ENCODE measurements around the gene MMP2.

The MMP2 gene
- total RNA-seq: 0 to 0.36 (median 0) reads per million in 9 experiments

- H3K9me3 Mint-ChIP-seq: no peaks in the 10 kb centered on the region
- DNase-seq: no peak
- H3K4me3 Mint-ChIP-seq: no peak within 1 kb of the TSS
- H3K27ac Mint-ChIP-seq: no peak within 1 kb of the TSS
- no peaks in the 10 kb centered on the region for H3K4me1 Mint-ChIP-seq (ENCODE audit: low read depth in 2 of 2)
- ATAC-seq (replicated peaks): no peak
- peaks cover 43 to 68% of the 10 kb centered on the region in 2 donors for H3K27me3 Mint-ChIP-seq
- H3K36me3 Mint-ChIP-seq (ENCODE audit: insufficient read depth): no peaks in the 10 kb centered on the region
These were observed at the start of gene MMP2 for GRCh38 chr16:55478827-55479429. MMP2 (plus strand) TSS chr16:55479198; CDS start chr16:55479480, 282 bp downstream.

DNA sequence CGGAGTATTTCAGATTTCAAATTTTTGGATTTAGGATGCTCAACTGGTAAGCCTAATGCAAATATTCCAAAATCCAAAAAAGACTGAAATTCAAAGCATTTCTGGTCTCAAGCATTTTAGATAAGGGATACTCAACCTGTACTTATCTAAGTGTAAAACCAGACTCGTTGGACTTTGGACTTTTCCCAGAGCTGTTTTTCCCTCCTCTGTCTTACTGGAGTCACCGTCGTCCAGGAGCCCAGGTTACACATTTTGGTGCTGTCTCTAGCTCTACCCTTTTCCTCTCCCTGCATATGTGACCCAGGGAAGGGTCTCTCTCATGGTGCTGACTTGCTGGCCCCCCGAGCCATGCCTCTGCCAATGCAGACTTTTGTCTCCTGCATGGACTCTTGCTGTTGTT is 46.0 kb upstream of the MMP2 start:
- no peaks in the 10 kb centered on the region for H3K4me1 Mint-ChIP-seq (ENCODE audit: low read depth in 2 of 2)
- H3K27ac Mint-ChIP-seq: no peak overlapping the region
- H3K4me3 Mint-ChIP-seq: no peak overlapping the region
- DNase-seq (no peak), ATAC-seq (replicated peaks) (no peak)
- H3K36me3 Mint-ChIP-seq (ENCODE audit: insufficient read depth): no peaks in the 10 kb centered on the region
- H3K27me3 Mint-ChIP-seq: peaks cover 29 to 44% of the 10 kb centered on the region in 2 donors
- no peaks in the 10 kb centered on the region for H3K9me3 Mint-ChIP-seq

GRCh38 chr16:55433535-55433934 is 45.5 kb upstream of the MMP2 start:
- ATAC-seq (replicated peaks): no peak
- H3K27me3 Mint-ChIP-seq: peaks cover 29 to 44% of the 10 kb centered on the region in 2 donors
- no peak overlapping the region for H3K27ac Mint-ChIP-seq

DNA sequence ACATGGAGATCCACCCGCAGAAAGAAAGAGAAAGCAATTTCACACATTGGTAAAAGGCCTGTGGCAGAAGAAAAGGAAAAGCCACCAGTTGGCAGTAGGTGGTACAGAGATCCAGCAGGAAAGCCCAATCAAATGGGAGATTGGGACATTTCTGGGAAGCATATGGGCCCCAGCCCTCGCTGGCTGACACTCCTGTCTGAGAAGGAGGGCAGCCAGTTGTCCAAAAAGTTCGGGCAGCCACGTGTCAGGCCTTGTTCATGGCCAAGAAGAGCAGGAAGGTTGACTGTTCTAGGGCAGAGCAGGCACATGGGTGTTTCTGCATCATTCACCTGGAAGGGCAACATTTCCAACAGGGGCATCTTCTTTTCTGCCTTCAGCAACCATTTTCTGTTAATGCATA is 45.0 kb upstream of the MMP2 start:
- no peak overlapping the region for H3K4me3 Mint-ChIP-seq
- peaks cover 29 to 44% of the 10 kb centered on the region in 2 donors for H3K27me3 Mint-ChIP-seq
- ATAC-seq (replicated peaks): no peak
- H3K9me3 Mint-ChIP-seq: no peaks in the 10 kb centered on the region
- H3K27ac Mint-ChIP-seq: no peak overlapping the region
- no peaks in the 10 kb centered on the region for H3K4me1 Mint-ChIP-seq (ENCODE audit: low read depth in 2 of 2)
- DNase-seq: no peak
- no peaks in the 10 kb centered on the region for H3K36me3 Mint-ChIP-seq (ENCODE audit: insufficient read depth)

More at GRCh38 chr16:55433535-55433934, 45.5 kb upstream of the MMP2 start:
- Mint-ChIP-seq H3K36me3 (ENCODE audit: insufficient read depth) (no peaks in the 10 kb centered on the region), H3K4me3 (no peak overlapping the region), H3K9me3 (no peaks in the 10 kb centered on the region), H3K4me1 (ENCODE audit: low read depth in 2 of 2) (no peaks in the 10 kb centered on the region)
- DNase-seq: no peak

DNA sequence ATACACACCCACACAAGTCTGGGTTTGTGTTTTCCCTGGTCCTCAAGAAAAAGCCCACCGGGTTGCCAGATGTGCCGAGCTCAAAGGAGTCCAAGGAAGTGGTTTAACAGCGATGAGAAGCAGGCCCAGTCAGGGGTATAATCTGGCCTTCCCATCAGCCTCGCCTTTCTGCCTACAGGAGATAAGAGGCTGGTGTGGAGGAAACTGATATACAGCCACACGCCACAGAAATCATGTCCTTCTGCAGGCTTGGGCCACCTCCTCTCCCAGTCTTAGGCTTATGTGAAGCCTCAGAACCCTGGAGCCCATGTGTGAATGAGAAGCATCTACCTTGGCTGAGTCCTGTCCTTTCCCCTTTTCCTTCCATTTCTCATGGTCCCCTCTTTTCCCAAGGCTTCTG is 43.6 kb upstream of the MMP2 start:
- H3K36me3 Mint-ChIP-seq (ENCODE audit: insufficient read depth): no peaks in the 10 kb centered on the region
- no peaks in the 10 kb centered on the region for H3K9me3 Mint-ChIP-seq
- no peak overlapping the region for H3K27ac Mint-ChIP-seq
- H3K4me3 Mint-ChIP-seq: no peak overlapping the region
- no peaks in the 10 kb centered on the region for H3K4me1 Mint-ChIP-seq (ENCODE audit: low read depth in 2 of 2)
- no peak for ATAC-seq (replicated peaks)
- DNase-seq: no peak
- peaks cover 33 to 44% of the 10 kb centered on the region in 2 donors for H3K27me3 Mint-ChIP-seq

DNA sequence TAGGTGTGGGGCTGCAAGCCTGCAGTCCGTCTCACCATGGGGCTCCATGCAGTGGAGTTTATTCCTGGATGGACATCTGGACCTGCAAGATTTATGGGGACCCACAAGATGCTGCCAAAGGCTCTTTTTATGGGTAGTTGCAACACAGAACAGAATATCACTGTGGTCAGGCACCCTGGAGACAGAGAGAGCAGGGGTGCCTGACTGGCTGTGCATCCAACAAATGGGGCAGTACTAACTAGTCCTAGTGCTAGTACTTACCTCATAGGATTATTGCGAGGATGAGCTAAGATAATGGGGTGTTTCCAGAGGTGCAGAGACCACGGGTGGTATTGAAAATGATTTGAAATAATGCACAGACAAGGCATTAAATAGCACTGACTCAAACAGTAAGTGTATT is 42.4 kb upstream of the MMP2 start:
- Mint-ChIP-seq H3K36me3 (ENCODE audit: insufficient read depth) (no peaks in the 10 kb centered on the region), H3K27me3 (peaks cover 33 to 44% of the 10 kb centered on the region in 2 donors), H3K9me3 (no peaks in the 10 kb centered on the region), H3K27ac (no peak overlapping the region), H3K4me1 (ENCODE audit: low read depth in 2 of 2) (no peaks in the 10 kb centered on the region), H3K4me3 (no peak overlapping the region)
- DNase-seq: no peak
- ATAC-seq (replicated peaks): no peak

DNA sequence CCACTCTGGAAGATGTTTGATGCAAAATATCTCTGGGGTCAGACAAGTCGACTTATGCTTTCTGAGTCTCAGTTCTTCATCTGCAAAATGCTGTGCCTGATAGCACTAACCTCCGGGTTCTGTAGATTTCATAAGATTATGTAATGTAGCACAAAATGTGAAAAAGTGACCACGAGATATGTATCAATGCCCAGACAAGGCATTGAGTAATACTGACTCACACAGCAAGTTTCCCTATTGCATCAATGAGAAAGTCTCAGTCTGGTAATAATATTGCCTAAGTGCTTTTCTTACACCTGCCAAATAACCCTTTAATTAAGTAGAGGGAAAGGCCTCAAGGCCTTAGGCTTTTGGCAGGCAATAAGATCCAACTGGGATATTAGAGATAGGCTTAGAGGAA is 41.4 kb upstream of the MMP2 start:
- Mint-ChIP-seq H3K27ac (no peak overlapping the region), H3K4me1 (ENCODE audit: low read depth in 2 of 2) (no peaks in the 10 kb centered on the region), H3K27me3 (peaks cover 33 to 42% of the 10 kb centered on the region in 2 donors), H3K4me3 (no peak overlapping the region), H3K9me3 (no peaks in the 10 kb centered on the region), H3K36me3 (ENCODE audit: insufficient read depth) (no peaks in the 10 kb centered on the region)
- ATAC-seq (replicated peaks) (no peak), DNase-seq (no peak)

DNA sequence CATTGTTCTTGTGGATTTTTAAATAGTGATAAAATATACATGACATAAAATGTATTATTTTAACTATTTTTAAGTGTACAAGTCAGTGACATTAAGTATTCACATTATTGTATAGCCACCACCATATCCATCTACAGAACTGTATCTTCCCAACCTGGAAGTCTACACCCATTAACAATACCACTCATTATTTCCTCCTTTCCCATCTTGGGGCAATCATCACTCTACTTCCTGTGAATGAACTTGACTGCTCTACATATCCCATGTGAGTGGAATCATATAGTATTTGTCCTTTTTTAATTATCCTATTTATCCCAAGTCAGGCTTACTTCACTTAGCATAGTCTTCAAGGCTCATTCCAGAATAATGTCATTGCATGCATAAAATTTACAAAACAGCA is 40.7 kb upstream of the MMP2 start:
- H3K36me3 Mint-ChIP-seq (ENCODE audit: insufficient read depth): no peaks in the 10 kb centered on the region

DNA sequence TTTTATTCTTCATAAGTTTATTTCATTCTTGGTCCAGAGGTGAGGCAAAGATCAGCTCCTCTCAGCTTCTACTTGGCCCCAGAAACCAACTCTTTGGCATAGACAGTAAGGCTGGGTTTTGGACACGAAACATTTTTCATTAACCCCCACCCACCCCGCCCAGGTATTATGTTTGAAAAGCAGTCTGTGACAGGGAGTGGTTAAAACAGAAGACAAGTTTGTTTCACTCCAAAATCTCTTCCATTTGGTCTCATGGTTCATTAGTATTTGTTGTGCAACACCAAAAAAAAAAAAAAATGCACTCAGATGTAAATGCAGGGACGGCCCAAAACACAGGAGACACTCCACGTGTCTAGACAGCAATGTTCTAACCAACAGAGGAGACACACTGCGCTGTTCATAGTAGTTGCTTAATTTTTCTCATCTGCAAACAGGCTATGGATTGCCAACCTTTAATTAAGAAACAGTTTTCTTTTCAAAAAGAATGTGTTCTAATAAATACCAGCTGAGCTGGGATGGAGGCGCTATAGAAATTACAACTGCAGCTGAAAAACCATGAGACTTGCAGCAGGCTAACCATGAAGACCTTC is 39.8 kb upstream of the MMP2 start:
- Mint-ChIP-seq H3K4me1 (ENCODE audit: low read depth in 2 of 2) (no peaks in the 10 kb centered on the region), H3K27me3 (peaks cover 26 to 28% of the 10 kb centered on the region in 2 donors), H3K27ac (no peak overlapping the region), H3K4me3 (no peak overlapping the region), H3K9me3 (no peaks in the 10 kb centered on the region), H3K36me3 (ENCODE audit: insufficient read depth) (no peaks in the 10 kb centered on the region)
- ATAC-seq (replicated peaks) (no peak), DNase-seq (no peak)

More for the DNA sequence above, 40.7 kb upstream of the MMP2 start:
- Mint-ChIP-seq H3K9me3 (no peaks in the 10 kb centered on the region), H3K27me3 (peaks cover 33 to 35% of the 10 kb centered on the region in 2 donors), H3K27ac (no peak overlapping the region), H3K4me3 (no peak overlapping the region), H3K4me1 (ENCODE audit: low read depth in 2 of 2) (no peaks in the 10 kb centered on the region)
- ATAC-seq (replicated peaks): no peak
- DNase-seq: no peak

DNA sequence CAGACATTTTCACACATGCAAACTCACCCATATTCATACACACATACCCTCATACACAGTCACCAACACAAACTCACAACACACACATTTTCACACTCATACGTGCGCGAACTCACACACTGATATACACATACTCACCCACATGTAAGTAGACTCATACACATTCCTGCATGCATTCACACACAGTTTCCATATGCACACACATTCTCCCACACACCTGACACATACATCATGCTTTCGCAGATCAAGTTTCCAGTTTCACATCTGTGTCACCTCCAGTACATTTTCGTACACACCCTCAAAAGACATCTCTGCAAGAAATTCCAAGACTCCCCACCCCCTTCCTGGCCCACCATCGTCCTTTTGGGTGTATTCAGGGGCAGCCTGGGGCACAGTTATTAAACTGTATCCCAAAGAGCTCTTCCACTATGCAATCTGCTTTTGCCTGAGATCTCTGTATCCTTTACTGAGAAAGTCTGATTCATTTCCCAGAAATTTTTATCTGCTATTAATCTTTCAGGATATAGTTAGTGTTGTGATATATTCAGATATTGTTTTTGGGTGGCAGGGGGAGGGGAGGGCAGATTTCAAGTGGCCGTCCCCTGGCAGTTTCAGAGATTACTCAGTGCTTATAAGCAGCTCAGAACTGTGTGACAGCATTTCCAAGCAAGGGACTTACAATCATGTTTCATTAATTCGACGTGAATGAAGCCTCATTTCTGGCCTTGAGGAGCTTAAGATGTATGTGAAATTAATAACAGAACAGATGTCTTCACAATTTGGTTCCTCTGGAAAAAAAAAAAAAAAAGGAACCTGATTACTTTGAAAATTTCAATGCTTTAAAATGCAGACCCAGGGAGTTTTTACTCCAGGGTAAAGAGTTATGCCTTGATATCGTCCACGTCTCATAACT is 35.3 kb upstream of the MMP2 start:
- Mint-ChIP-seq H3K27ac (no peak overlapping the region), H3K27me3 (peaks cover 0 to 10% of the 10 kb centered on the region in 2 donors), H3K9me3 (no peaks in the 10 kb centered on the region), H3K4me3 (no peak overlapping the region), H3K36me3 (ENCODE audit: insufficient read depth) (no peaks in the 10 kb centered on the region), H3K4me1 (ENCODE audit: low read depth in 2 of 2) (no peaks in the 10 kb centered on the region)
- ATAC-seq (replicated peaks) (no peak), DNase-seq (no peak)

DNA sequence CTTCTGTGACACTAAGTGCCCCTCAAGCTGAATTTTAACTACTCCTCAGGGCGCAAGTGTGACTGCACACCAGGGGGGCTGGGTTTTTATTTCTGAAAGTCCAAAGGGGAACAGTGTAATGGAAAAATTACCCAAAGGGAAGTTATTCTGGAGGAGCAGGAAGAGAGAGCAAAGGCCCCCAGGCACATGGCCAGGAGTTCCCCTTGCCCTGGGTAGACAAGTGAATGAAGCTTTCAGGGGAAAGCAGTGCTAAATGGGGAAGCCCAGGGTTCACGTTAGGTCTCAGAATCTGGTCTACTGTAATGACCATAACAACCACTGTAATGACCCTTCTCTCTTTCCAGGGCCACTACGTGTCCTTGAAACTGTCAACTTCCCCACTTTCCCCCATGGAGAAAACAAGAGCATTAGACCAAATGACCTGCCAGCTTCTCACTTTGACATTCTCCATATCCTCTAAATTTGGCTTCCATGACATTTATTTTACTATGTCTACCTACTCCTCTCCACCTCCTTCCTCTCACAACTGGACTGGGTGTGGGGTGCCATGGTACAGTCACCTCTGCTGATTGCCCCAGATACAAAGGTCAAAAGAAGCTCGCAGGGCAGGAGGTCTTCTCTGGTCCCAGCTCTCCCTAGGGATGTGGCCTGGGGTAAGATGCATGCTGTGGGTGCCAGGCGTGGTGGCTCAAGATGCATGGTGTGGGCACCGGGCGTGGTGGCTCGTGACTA is 34.1 kb upstream of the MMP2 start:
- DNase-seq: no peak
- Mint-ChIP-seq H3K27ac (no peak overlapping the region), H3K4me1 (ENCODE audit: low read depth in 2 of 2) (no peaks in the 10 kb centered on the region)

DNA sequence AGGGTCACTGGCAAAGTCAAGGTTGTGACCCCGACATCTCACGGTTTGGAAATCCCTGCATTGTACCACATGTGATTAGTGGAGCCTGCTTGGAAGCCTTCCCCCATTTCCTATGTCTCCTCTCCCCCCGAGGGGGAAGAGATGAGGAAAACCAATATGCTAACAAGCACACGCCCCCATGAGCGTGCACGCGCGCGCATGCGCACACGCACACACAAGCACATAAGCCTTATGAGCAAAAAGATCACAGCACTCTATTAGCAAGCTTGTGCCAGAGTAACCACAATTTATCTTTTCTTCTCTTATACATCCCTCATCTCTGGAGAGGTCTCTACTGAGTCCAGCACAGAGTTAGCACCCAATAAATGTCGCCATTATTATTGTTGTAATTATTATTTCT is 31.8 kb upstream of the MMP2 start:
- H3K27me3 Mint-ChIP-seq: peaks cover 0 to 6% of the 10 kb centered on the region in 2 donors
- ATAC-seq (replicated peaks) (no peak), DNase-seq (no peak)
- no peak overlapping the region for H3K27ac Mint-ChIP-seq
- no peaks in the 10 kb centered on the region for H3K9me3 Mint-ChIP-seq
- H3K36me3 Mint-ChIP-seq (ENCODE audit: insufficient read depth): no peaks in the 10 kb centered on the region
- H3K4me1 Mint-ChIP-seq (ENCODE audit: low read depth in 2 of 2): no peaks in the 10 kb centered on the region
- no peak overlapping the region for H3K4me3 Mint-ChIP-seq

More for the DNA sequence above, 34.1 kb upstream of the MMP2 start:
- Mint-ChIP-seq H3K27me3 (peaks cover 0 to 6% of the 10 kb centered on the region in 2 donors), H3K4me3 (no peak overlapping the region), H3K36me3 (ENCODE audit: insufficient read depth) (no peaks in the 10 kb centered on the region), H3K9me3 (no peaks in the 10 kb centered on the region)
- peak; percentile 31 for ATAC-seq (replicated peaks)

DNA sequence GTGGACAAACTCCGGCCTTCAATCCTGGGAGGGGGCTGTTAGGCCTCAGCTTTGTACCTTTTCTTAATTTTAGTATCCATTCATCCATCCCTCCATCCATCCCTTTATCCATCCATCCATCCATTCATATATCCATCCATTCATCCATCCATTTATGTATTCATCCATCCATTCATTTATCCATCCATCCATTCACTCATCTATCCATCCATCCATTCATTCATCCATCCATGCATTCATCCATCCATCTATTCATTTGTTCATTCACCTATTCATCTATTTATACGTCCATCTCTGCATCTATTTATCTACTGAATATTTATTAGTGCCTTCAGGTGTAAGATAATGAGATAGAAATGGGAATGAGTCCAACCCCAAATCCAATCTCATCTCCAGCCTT is 26.0 kb upstream of the MMP2 start:
- Mint-ChIP-seq H3K36me3 (ENCODE audit: insufficient read depth) (no peaks in the 10 kb centered on the region), H3K27me3 (peaks cover 7 to 11% of the 10 kb centered on the region in 2 donors), H3K4me1 (ENCODE audit: low read depth in 2 of 2) (no peaks in the 10 kb centered on the region), H3K9me3 (no peaks in the 10 kb centered on the region), H3K27ac (no peak overlapping the region), H3K4me3 (no peak overlapping the region)
- DNase-seq: no peak
- no peak for ATAC-seq (replicated peaks)

Data from effector memory CD8-positive, alpha-beta T cell (primary cell).